ENCODE results near the gene GAGE12G.
"Not testable (repeated sequence)": the region's sequence is repeated elsewhere in the genome, so short reads cannot be mapped to it uniquely, and the experiment has no call there.

GAGE12G gene

GRCh38 chrX:49570100-49570499 is at the start of gene GAGE12G:
Gene GAGE12G, plus strand, starts transcription at chrX:49570400. Its CDS starts 1,155 bp downstream, at chrX:49571555.
- not testable (repeated sequence) for DNase-seq (ENCODE audit: low spot score)

- DNase-seq (ENCODE audit: low spot score), result not testable (repeated sequence)
Observed at GRCh38 chrX:49531877-49532276, 38.3 kb upstream of the GAGE12G start, which contains the start of gene GAGE12C. Gene GAGE12C, plus strand, starts transcription at chrX:49532177. Its CDS starts 1,155 bp downstream, at chrX:49533332.

- not testable (repeated sequence) for DNase-seq (ENCODE audit: low spot score)
Observed at GRCh38 chrX:49541433-49541832, 28.8 kb upstream of the GAGE12G start, which contains the start of gene GAGE12D. Gene GAGE12D, plus strand, starts transcription at chrX:49541733. Its CDS starts 1,155 bp downstream, at chrX:49542888.

- not testable (repeated sequence) for DNase-seq (ENCODE audit: low spot score)
Observed at GRCh38 chrX:49550989-49551388, 19.2 kb upstream of the GAGE12G start, which contains the start of gene GAGE12E. Gene GAGE12E, plus strand, starts transcription at chrX:49551289. Its CDS starts 1,155 bp downstream, at chrX:49552444.

DNA sequence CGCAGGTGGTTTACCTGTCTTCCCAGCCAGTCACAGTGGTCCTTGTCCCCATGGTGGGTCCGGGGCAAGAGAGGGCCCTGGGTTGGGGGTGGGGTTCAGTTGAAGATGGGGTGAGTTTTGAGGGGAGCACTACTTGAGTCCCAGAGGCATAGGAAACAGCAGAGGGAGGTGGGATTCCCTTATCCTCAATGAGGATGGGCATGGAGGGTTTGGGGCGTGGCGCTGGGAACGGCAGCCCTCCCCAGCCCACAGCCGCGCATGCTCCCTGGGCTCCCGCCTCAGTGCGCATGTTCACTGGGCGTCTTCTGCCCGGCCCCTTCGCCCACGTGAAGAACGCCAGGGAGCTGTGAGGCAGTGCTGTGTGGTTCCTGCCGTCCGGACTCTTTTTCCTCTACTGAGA is 9.7 kb upstream of the GAGE12G start, which contains the start of gene GAGE12F:
TSS of gene GAGE12F (plus strand) at position 301 of the 400 bp plus-strand sequence. CDS start 1,155 bp downstream, outside the sequence.
- DNase-seq (ENCODE audit: low spot score), result not testable (repeated sequence)

GRCh38 chrX:49568728-49569127 is 1.5 kb upstream of the GAGE12G start:
- DNase-seq (ENCODE audit: low spot score), result not testable (repeated sequence)

- not testable (repeated sequence) for DNase-seq (ENCODE audit: low spot score)
Observed at GRCh38 chrX:49569152-49569551, 1.0 kb upstream of the GAGE12G start.

DNA sequence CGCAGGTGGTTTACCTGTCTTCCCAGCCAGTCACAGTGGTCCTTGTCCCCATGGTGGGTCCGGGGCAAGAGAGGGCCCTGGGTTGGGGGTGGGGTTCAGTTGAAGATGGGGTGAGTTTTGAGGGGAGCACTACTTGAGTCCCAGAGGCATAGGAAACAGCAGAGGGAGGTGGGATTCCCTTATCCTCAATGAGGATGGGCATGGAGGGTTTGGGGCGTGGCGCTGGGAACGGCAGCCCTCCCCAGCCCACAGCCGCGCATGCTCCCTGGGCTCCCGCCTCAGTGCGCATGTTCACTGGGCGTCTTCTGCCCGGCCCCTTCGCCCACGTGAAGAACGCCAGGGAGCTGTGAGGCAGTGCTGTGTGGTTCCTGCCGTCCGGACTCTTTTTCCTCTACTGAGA is 9.4 kb downstream of the GAGE12G start, which contains the start of gene GAGE12H:
TSS of gene GAGE12H (plus strand) at position 301 of the 400 bp plus-strand sequence. CDS start 1,155 bp downstream, outside the sequence.
- not testable (repeated sequence) for DNase-seq (ENCODE audit: low spot score)

- DNase-seq (ENCODE audit: low spot score), result not testable (repeated sequence)
Observed at GRCh38 chrX:49589196-49589595, 19.0 kb downstream of the GAGE12G start, which contains the start of gene GAGE2A. Gene GAGE2A, plus strand, starts transcription at chrX:49589496. Its CDS starts 1,155 bp downstream, at chrX:49590651.

DNA sequence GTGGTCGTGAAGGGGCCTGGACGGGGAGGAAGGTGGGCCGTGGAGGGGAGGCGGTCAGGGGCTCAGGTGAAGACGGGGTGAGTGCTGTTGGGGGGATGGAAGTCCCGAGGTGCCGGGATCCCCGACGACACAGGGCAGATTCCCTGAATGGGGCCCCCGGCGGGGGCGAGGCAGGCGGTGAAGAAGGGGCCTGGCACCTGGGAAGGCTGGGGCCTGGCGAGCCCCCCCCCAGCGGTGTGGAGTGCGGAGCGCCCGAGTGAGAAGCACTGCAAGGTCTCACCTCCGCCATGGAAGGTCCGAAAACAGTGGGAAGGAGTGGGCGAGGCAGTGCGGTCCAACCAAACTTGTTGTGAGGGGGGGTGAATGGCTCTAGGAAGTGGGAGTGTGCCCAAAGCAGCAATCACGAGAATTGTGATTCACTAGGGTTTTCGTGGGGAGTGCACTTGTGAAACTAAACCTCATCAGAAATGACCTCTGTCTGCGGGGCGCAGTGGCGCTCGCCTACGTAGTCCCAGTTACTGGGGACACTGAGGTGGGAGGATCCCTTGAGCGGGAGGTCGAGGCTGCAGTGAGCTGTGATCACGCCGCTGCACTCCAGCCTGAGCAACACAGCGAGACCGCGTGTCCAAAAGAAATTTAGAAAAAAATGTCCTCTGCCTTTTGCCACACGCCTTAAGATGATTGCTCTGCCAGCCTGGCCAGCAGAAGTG is 19.7 kb downstream of the GAGE12G start:
- DNase-seq (ENCODE audit: low spot score), result not testable (repeated sequence)

- DNase-seq (ENCODE audit: low spot score), result not testable (repeated sequence)
Observed at GRCh38 chrX:49590488-49590887, 20.3 kb downstream of the GAGE12G start.

- DNase-seq (ENCODE audit: low spot score), result not testable (repeated sequence)
Observed at GRCh38 chrX:49598720-49599119, 28.5 kb downstream of the GAGE12G start, which contains the start of gene GAGE1. Gene GAGE1, plus strand, starts transcription at chrX:49599020. Its CDS starts 1,155 bp downstream, at chrX:49600175.

- no peak for DNase-seq (ENCODE audit: low spot score)
Observed at GRCh38 chrX:49610718-49611310, 40.6 kb downstream of the GAGE12G start.

DNA sequence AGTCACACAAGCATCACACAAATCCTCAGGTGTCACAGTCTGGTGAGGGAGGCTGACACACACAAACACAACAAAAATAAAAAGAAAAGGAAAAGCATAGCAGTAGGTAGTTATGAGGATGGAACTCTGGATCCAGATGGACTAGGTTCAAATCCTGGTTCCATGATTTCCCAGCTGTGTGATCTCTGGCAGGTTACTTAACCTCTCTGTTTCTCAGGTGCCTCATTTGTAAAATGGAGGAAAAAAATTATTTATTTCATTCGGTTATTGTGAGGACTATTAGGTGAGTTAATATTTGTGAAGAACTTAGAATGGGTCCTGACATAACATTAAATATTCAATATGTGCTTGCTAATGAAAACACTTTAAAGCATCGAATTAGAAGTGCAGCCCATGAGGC is 48.4 kb downstream of the GAGE12G start:
- no peak for DNase-seq (ENCODE audit: low spot score)
